MM.1S (cell line): ENCODE measurements around the gene ZNF354C.

Experiments
- DNase-seq: peaks from one replicate; pipeline ENCODE4 v3.0.0-alpha.2; 2015
- H2AFZ ChIP-seq: fragments of 300-600 bp; sonication (generic); 2 replicates; pipeline ENCODE4 v1.6.0; 2016; ENCODE audit warnings: antibody characterized with exemption, low read length
- H3F3A ChIP-seq: fragments of 300-600 bp; sonication (generic); 2 replicates; pipeline ENCODE4 v1.6.1; 2016; ENCODE audit warnings: mild to moderate bottlenecking, antibody characterized with exemption, low read length, moderate library complexity, mixed read lengths; ENCODE audit not compliant: insufficient read depth
- H3K27ac ChIP-seq: fragments of 300-600 bp; sonication (generic); 2 replicates; pipeline ENCODE4 v1.5.1; 2016; ENCODE audit warnings: mild to moderate bottlenecking, low read length
- H3K27me3 ChIP-seq: fragments of 300-600 bp; sonication (generic); replicated peaks from 2 replicates; pipeline ENCODE4 v1.6.0; 2016; ENCODE audit warnings: low read length; ENCODE audit not compliant: insufficient read depth
- H3K36me3 ChIP-seq: fragments of 300-600 bp; sonication (generic); replicated peaks from 2 replicates; pipeline ENCODE4 v1.6.1; 2016; ENCODE audit warnings: mild to moderate bottlenecking, low read length, mixed read lengths; ENCODE audit not compliant: insufficient read depth
- H3K4me1 ChIP-seq: fragments of 300-600 bp; sonication (generic); 2 replicates; pipeline ENCODE4 v1.6.1; 2016; ENCODE audit warnings: low read length, mixed read lengths
- H3K4me2 ChIP-seq: fragments of 300-600 bp; sonication (generic); 2 replicates; pipeline ENCODE4 v1.6.0; 2016; ENCODE audit warnings: low read depth, low read length
- H3K4me3 ChIP-seq: fragments of 300-600 bp; sonication (generic); 2 replicates; pipeline ENCODE4 v1.5.1; 2016; ENCODE audit warnings: low read length, mixed read lengths
- H3K79me2 ChIP-seq: fragments of 300-600 bp; sonication (generic); 2 replicates; pipeline ENCODE4 v1.6.1; 2016; ENCODE audit warnings: mixed run types, low read length, mixed read lengths
- H3K9ac ChIP-seq: fragments of 300-600 bp; sonication (generic); 2 replicates; pipeline ENCODE4 v1.6.1; 2016; ENCODE audit warnings: low read length, mixed read lengths
- H3K9me2 ChIP-seq: fragments of 300-600 bp; sonication (generic); replicated peaks from 2 replicates; pipeline ENCODE4 v1.6.1; 2016; ENCODE audit warnings: mild to moderate bottlenecking, low read length, mixed read lengths; ENCODE audit not compliant: insufficient read depth
- H3K9me3 ChIP-seq: fragments of 300-600 bp; sonication (generic); replicated peaks from 2 replicates; pipeline ENCODE4 v1.6.1; 2016; ENCODE audit warnings: mild to moderate bottlenecking, low read length, mixed read lengths; ENCODE audit not compliant: insufficient read depth
- H4K20me1 ChIP-seq: fragments of 300-600 bp; sonication (generic); 2 replicates; pipeline ENCODE4 v1.6.1; 2016; ENCODE audit warnings: mild to moderate bottlenecking, low read length, moderate library complexity, mixed read lengths; ENCODE audit not compliant: insufficient read depth
- EZH2 ChIP-seq: fragments of 300-600 bp; sonication (generic); optimal IDR thresholded peaks from 2 replicates; pipeline ENCODE3; 2017; ENCODE audit warnings: low read depth, mild to moderate bottlenecking, antibody characterized with exemption, low read length, mixed read lengths
- EZH2phosphoT487 ChIP-seq: fragments of 300-600 bp; sonication (generic); IDR thresholded peaks from 2 replicates; pipeline ENCODE4 v1.6.1; 2018; ENCODE audit warnings: antibody characterized with exemption, low read length
- TF ChIP-seq, protein P1 (sequence below): fragments of 300-600 bp; sonication (generic); IDR thresholded peaks from 2 replicates; pipeline ENCODE4 v1.5.1; 2016; ENCODE audit warnings: antibody characterized with exemption, low read length, mixed read lengths

The ZNF354C gene

DNA sequence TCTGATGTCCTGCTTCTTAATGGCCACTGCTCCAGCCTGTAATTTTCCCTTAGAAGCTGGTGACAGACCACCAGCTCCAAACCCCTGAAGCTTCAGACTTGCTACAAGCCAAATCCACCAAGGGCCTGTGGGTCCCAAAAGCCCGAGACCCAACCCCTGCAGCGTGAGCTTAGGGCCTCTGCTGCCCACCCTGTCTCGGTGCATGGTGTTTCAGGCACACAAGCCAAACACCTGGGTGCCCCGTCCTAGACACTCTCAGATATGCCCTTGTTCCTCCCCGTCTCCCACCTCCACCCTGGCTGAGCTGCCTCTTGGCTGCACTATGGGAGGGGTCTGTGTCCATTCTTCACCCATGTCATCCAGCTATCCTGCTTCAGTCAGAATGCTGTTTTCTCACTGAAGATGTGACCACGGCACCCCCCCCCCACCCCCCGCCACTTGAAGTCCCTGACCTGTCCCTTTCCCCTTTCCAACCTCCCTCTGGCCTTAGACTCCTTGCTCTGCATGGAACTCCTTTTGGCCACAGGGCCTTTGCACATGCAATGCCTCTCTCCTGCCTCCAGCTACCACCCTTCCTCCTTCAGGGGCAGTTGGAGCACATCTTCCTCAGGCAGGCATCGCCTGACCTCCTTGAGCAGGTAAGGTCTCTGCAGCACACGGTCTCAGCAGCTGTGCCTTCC lies 55.8 kb downstream of the ZNF354C start:
- Histone ChIP-seq H2AFZ (no peak overlapping the region), H3K27me3 (peaks cover 31% of the 10 kb centered on the region), H3K27ac (no peak overlapping the region), H3F3A (no peaks in the 10 kb centered on the region), H4K20me1 (no peaks in the 10 kb centered on the region), H3K79me2 (no peaks in the 10 kb centered on the region), H3K9me3 (no peaks in the 10 kb centered on the region), H3K9ac (no peak overlapping the region), H3K4me2 (no peak overlapping the region), H3K36me3 (no peaks in the 10 kb centered on the region), H3K4me1 (no peaks in the 10 kb centered on the region), H3K4me3 (no peak overlapping the region), H3K9me2 (no peaks in the 10 kb centered on the region)
- TF ChIP-seq EZH2, result no peak
- TF ChIP-seq, protein P1, sequence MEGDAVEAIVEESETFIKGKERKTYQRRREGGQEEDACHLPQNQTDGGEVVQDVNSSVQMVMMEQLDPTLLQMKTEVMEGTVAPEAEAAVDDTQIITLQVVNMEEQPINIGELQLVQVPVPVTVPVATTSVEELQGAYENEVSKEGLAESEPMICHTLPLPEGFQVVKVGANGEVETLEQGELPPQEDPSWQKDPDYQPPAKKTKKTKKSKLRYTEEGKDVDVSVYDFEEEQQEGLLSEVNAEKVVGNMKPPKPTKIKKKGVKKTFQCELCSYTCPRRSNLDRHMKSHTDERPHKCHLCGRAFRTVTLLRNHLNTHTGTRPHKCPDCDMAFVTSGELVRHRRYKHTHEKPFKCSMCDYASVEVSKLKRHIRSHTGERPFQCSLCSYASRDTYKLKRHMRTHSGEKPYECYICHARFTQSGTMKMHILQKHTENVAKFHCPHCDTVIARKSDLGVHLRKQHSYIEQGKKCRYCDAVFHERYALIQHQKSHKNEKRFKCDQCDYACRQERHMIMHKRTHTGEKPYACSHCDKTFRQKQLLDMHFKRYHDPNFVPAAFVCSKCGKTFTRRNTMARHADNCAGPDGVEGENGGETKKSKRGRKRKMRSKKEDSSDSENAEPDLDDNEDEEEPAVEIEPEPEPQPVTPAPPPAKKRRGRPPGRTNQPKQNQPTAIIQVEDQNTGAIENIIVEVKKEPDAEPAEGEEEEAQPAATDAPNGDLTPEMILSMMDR, result no peak
- TF ChIP-seq EZH2phosphoT487, result no peak
- no peak for DNase-seq

DNA sequence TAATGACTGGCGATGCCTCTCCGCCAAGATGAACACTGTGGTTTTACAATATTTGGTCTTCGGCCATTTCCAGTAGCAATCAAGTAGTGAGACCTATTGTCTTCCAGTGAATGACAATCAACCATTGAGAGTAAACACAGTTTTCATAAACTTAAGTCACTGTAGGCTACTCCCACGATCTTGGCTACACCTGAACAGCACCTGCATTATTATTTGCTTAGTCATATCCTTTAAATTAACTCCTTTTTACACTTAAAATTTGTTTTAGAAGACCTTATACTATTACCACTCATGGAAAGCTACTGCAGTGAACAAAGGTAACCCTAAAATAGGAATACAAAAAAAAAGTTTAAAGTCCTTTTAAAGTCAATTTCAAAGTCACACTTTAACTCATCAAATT lies 58.2 kb downstream of the ZNF354C start:
- Histone ChIP-seq H3K9ac (no peak overlapping the region), H3K4me2 (no peak overlapping the region), H3K4me1 (no peaks in the 10 kb centered on the region), H4K20me1 (no peaks in the 10 kb centered on the region), H2AFZ (no peak overlapping the region), H3K9me2 (no peaks in the 10 kb centered on the region), H3K27me3 (peaks cover 16% of the 10 kb centered on the region), H3K79me2 (no peaks in the 10 kb centered on the region), H3K4me3 (no peak overlapping the region), H3K36me3 (no peaks in the 10 kb centered on the region), H3F3A (no peaks in the 10 kb centered on the region), H3K9me3 (no peaks in the 10 kb centered on the region), H3K27ac (no peak overlapping the region)
- TF ChIP-seq EZH2phosphoT487, result no peak
- no peak for TF ChIP-seq EZH2
- TF ChIP-seq, protein P1, result no peak
- no peak for DNase-seq

DNA sequence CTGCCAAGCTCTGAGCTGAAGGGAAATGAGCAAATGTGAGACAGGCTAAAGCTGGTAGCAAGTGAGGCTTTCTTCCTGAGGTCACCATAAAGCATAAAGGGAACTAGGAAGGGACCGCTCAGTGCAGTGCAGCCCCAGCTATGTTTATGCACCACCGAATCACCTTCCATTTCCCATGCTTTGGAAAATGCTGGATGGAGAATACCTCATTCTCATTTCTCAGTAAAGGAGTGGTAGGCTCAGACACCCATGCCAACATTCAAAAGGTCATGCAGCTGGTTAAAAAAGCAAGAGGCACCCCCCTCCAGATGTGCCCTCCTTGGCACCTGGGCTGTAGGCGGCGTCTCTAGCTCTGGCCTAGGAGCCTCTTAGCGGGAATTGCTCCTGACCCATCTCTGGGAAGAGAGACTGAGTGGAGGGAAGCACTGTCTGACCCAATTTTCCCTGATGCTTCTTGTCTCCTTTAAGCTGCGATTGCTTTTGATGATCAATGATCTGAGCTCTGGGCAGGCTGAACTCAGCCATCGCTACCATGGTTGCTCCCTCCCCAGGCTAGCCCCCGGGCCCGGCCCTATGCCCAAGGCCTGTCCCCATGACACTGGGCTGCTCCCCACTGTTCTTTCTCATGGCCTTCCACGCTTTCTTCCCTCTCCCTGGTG lies 58.7 kb downstream of the ZNF354C start:
- Histone ChIP-seq H3K9ac (no peak overlapping the region), H3K27ac (no peak overlapping the region), H3K79me2 (no peaks in the 10 kb centered on the region), H3K4me3 (no peak overlapping the region), H2AFZ (no peak overlapping the region), H3K9me2 (no peaks in the 10 kb centered on the region), H3K36me3 (no peaks in the 10 kb centered on the region), H3K9me3 (no peaks in the 10 kb centered on the region), H3F3A (no peaks in the 10 kb centered on the region), H3K4me2 (no peak overlapping the region), H3K4me1 (no peaks in the 10 kb centered on the region), H3K27me3 (peaks cover 11% of the 10 kb centered on the region; the same call in 1 of the 2 replicates), H4K20me1 (no peaks in the 10 kb centered on the region)
- TF ChIP-seq, protein P1, result no peak
- TF ChIP-seq EZH2phosphoT487, result no peak
- no peak for TF ChIP-seq EZH2
- no peak for DNase-seq
